KOPT-K1 (cell line): ENCODE data around the gene SNTB2.

ENCODE experiments used
- H3K27ac ChIP-seq: fragments of 200-600 bp; sonication (generic); 2 replicates; pipeline ENCODE4 v1.5.1; 2016; ENCODE audit warnings: antibody characterized with exemption, mild to moderate bottlenecking, low read depth, low read length; ENCODE audit not compliant: poor library complexity, severe bottlenecking
- H3K36me3 ChIP-seq: fragments of 200-600 bp; sonication (generic); 2 replicates; pipeline ENCODE4 v1.5.1; 2017; ENCODE audit warnings: antibody characterized with exemption, mild to moderate bottlenecking, low read length, moderate library complexity; ENCODE audit not compliant: insufficient read depth
- H3K9me3 ChIP-seq: fragments of 200-600 bp; sonication (generic); 2 replicates; pipeline ENCODE4 v1.5.1; 2017; ENCODE audit warnings: antibody characterized with exemption, low read length, mild to moderate bottlenecking; ENCODE audit not compliant: insufficient read depth, poor library complexity, severe bottlenecking

The SNTB2 gene

DNA sequence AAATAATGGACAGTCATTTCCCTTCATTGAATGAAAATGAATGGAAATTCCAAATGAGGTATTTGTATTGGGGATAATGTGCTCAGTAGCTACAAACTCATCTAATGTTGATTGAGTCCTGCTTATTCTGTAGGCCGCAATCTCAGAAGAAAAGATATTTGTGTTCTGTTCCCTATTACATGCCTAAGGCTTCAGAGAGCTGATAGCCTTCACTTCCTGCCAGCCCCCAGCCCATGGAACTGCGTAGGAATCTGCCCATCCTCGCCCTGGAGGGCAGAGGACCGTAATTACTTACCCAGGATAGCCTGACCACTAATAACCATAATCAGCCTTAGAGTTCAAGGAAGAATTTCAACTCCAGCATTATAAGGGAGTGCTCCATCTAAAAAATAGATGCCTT lies 17.9 kb upstream of the SNTB2 start:
- no peak overlapping the region for H3K27ac ChIP-seq
- H3K9me3 ChIP-seq, result no peaks in the 10 kb centered on the region
- H3K36me3 ChIP-seq, result peaks cover 87% of the 10 kb centered on the region

- peaks cover 80% of the 10 kb centered on the region for H3K36me3 ChIP-seq
- no peaks in the 10 kb centered on the region for H3K9me3 ChIP-seq
- no peak overlapping the region for H3K27ac ChIP-seq
Measured at GRCh38 chr16:69169607-69170352, 17.2 kb upstream of the SNTB2 start.

- H3K36me3 ChIP-seq, result peaks cover 73% of the 10 kb centered on the region
- no peaks in the 10 kb centered on the region for H3K9me3 ChIP-seq
- no peak overlapping the region for H3K27ac ChIP-seq
Measured at GRCh38 chr16:69171325-69172084, 15.5 kb upstream of the SNTB2 start.

- Histone ChIP-seq H3K27ac (no peak overlapping the region), H3K9me3 (no peaks in the 10 kb centered on the region), H3K36me3 (peaks cover 31% of the 10 kb centered on the region)
Measured at GRCh38 chr16:69176033-69176800, 10.7 kb upstream of the SNTB2 start.

DNA sequence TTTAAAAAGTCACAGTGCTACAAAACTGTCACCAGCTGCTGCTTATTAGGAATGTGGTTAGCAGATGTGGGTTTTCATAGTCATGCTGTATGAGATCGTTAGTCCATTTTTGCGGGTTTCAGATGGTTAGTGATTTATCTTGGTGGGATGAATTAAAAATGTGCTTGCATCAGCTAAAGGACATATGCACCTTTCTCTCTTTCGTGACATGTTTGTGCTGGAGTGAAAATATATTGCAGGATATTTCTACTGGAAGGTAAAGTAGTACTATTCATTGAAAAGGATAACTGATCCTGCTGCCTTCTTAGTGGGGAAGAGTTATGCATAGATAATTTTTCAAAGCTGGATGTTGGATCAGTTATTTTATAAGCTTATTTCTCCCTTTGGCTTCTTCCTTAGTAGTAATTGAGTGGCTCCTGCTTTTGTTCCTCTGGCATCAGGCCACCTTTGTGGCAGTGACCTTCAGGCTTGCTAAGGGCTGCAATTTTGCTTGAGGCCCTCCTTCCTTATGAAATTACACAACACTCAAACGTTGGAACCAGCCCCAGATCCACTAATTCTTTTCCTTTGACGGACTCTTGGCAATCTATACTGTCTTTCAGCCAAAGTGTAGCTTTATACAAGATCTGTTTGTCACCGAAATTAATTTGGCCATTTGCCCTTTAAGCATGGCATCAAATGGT lies 7.5 kb upstream of the SNTB2 start:
- Histone ChIP-seq H3K27ac (no peak overlapping the region), H3K9me3 (no peaks in the 10 kb centered on the region), H3K36me3 (peaks cover 26% of the 10 kb centered on the region)

DNA sequence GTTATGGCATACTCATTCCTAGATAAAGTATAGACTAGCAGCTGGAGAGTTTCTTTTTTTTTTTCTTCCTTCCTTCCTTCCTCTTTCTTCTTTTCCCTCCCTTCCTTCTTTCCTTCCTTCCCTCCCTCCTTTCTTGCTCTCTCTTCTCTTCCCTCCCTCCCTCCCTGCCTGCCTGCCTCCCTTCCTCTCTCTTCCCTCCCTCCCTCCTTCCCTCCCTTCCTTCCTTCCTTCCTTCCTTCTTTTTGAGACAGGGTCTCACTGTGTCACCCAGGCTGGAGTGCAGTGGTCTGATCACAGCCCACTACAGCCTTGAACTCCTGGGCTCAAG lies 7.0 kb upstream of the SNTB2 start:
- Histone ChIP-seq H3K36me3 (peaks cover 26% of the 10 kb centered on the region), H3K27ac (no peak overlapping the region), H3K9me3 (no peaks in the 10 kb centered on the region)

DNA sequence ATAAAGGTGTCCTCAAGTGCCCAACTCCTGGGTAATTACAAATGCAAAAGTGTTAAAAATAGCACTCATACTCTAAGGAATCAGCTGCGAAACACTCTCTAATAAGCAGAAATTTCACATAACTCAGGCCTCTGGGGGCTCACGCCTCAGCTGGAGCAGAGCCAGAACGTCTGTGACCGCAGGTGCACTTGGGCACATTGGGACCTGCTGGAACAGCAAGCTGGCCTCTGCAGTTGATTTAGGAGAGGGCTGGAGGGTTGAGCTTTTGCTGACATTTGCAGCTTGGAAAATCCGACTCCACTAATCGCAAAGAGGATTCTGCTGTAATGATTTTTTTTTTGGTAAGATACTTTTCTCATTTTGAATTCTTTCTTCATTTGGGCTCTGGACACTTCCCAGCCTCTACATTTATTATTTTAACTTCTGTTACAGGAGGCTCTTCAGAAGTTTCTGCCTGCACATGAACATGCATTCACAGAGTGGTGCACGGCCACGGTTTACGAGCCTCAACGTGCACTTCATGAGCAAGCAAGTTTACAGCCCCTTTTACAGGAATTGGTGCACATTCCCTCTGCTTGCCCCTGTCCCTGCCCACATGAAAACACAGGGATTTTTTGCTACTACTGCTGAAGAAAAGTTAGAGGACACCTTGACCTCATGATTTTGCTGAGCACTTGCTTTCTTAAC lies 4.1 kb upstream of the SNTB2 start:
- peaks cover 12% of the 10 kb centered on the region for H3K36me3 ChIP-seq
- H3K27ac ChIP-seq, result no peak overlapping the region
- no peaks in the 10 kb centered on the region for H3K9me3 ChIP-seq

- peaks cover 2% of the 10 kb centered on the region; the same call in 1 of the 2 replicates for H3K36me3 ChIP-seq
- H3K9me3 ChIP-seq, result no peaks in the 10 kb centered on the region
- peak overlapping the region; percentile 72 for H3K27ac ChIP-seq
Measured at GRCh38 chr16:69187446-69188235, 677 bp downstream of the SNTB2 start.

- Histone ChIP-seq H3K36me3 (no peaks in the 10 kb centered on the region; the same call in 1 of the 2 replicates), H3K9me3 (no peaks in the 10 kb centered on the region), H3K27ac (peak overlapping the region; percentile 72)
Measured at GRCh38 chr16:69188236-69188549, 1.2 kb downstream of the SNTB2 start.

GRCh38 chr16:69188716-69189115 lies 1.8 kb downstream of the SNTB2 start:
- H3K9me3 ChIP-seq, result no peaks in the 10 kb centered on the region
- H3K27ac ChIP-seq, result peak overlapping the region; percentile 72

DNA sequence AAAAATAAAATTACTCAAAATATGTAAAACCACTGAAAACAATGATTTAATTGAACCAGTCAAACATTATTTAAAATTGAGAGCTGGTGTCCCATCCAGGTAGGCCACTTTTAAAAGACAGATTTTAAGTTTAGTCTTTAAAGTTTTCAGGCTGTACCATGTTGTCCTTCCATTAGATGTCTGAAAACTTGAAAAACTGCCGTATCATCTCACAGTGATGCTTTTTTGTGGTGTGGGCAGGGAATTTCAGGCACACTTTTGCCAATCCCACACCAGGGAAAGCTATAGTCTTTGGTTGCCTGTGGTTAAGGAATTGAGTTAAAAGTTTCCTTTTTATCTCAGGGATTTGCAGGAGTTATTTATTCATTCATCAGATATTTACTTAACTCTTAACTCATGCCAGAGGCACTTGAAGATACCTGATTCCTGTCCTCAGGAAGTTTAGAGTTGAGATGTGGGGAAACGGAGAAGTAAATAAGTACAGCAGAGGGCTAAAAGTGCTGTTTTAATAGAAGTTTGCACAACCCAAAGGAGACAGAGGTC lies 3.2 kb downstream of the SNTB2 start:
- Histone ChIP-seq H3K9me3 (no peaks in the 10 kb centered on the region), H3K27ac (no peak overlapping the region), H3K36me3 (no peaks in the 10 kb centered on the region)

More at GRCh38 chr16:69188716-69189115, 1.8 kb downstream of the SNTB2 start:
- no peaks in the 10 kb centered on the region; the same call in 1 of the 2 replicates for H3K36me3 ChIP-seq

- H3K9me3 ChIP-seq, result no peaks in the 10 kb centered on the region
- no peak overlapping the region for H3K27ac ChIP-seq
- no peaks in the 10 kb centered on the region for H3K36me3 ChIP-seq
Measured at GRCh38 chr16:69190598-69190997, 3.6 kb downstream of the SNTB2 start.

DNA sequence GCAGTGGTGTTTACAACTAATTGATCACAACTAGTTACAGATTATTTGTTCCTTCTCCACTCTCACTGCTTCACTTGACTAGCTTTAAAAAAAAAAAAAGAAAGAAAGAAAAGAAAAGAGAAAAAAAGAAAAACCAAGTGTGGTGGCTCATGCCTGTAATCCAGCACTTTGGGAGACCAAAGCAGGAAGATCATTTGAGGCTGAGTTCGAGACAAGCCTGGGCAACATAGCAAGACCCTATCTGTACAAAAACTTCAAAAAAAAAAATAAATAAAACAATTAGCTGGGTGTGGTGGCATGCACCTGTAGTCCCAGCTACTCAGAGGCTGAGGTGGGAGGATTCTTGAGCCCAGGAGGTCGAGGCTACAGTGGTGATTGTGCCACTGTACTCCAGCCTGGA lies 4.2 kb downstream of the SNTB2 start:
- no peaks in the 10 kb centered on the region for H3K9me3 ChIP-seq
- H3K36me3 ChIP-seq, result no peaks in the 10 kb centered on the region
- H3K27ac ChIP-seq, result no peak overlapping the region

- no peaks in the 10 kb centered on the region for H3K36me3 ChIP-seq
- no peak overlapping the region for H3K27ac ChIP-seq
- no peaks in the 10 kb centered on the region for H3K9me3 ChIP-seq
Measured at GRCh38 chr16:69193855-69194254, 6.9 kb downstream of the SNTB2 start.
